T-helper 2 cell (primary cell): ENCODE results near the gene OSBPL5.

Source experiments
- DNase-seq, 5 experiments: peaks; one replicate each; pipeline versions ENCODE4 v3.0.0 to v3.0.0-alpha.2; 2012 to 2022

Gene OSBPL5

GRCh38 chr11:3096909-3097530 lies 68.1 kb downstream of the OSBPL5 start:
- DNase-seq, result no peak

DNA sequence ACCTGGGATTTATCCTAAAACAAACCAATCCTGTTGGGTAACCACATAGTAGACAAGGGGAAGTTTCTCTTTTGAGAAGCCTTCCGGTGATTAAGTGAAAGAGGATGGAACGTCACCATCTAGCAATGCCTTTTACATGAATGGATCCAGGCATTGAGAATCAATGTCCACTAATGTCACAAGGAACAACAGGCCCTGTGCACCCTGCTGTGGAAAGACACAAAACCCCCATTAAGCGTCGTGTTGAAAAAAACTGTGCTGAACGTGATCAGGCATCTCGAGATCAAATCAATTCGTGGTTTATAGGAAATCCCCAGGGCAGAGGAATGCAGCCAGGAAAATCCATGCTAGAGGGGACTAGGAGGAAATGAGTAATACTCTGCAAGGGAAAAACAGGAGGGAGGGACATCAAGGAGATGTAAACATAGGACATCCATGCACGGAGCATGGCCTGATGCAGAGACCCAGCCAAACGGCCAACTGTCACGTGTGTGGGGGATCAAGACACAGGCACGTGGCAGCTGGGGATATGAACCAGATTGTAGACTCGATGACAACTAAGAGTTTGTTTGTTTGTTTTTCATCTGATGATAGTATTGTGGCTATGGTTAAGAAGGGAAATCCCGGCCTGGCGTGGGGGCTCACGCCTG lies 69.3 kb downstream of the OSBPL5 start:
- no peak for DNase-seq

GRCh38 chr11:3094223-3094824 lies 70.8 kb downstream of the OSBPL5 start:
- DNase-seq, result no peak

- no peak for DNase-seq
Observed at GRCh38 chr11:3093281-3094191, 71.6 kb downstream of the OSBPL5 start.

DNA sequence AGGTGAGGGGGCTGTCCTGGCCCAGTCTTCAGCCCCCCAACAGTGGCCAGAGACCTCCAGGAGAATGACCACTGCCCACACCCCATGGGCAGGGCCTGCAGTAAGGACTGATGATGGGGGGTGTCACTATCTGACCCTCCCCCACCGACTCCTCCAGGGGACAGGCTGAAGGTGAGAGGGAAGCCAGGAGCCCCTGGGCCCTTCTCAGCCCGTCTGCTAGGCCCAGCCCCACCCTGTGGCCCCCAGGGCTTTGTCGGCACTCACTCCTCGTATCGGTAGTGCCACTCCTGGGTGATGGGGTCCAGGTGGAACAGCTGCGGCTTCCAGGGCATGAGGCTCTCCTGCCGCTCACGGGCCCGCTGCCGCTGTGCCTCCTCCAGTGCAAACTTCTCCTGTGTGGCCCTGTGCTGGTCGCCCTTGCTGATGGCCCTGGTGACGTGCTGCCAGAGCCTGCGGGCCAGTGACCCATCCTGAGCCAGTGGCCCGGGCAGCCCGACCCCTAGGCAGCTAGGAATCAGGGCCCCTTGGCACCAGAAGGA lies 72.4 kb downstream of the OSBPL5 start:
- no peak for DNase-seq

DNA sequence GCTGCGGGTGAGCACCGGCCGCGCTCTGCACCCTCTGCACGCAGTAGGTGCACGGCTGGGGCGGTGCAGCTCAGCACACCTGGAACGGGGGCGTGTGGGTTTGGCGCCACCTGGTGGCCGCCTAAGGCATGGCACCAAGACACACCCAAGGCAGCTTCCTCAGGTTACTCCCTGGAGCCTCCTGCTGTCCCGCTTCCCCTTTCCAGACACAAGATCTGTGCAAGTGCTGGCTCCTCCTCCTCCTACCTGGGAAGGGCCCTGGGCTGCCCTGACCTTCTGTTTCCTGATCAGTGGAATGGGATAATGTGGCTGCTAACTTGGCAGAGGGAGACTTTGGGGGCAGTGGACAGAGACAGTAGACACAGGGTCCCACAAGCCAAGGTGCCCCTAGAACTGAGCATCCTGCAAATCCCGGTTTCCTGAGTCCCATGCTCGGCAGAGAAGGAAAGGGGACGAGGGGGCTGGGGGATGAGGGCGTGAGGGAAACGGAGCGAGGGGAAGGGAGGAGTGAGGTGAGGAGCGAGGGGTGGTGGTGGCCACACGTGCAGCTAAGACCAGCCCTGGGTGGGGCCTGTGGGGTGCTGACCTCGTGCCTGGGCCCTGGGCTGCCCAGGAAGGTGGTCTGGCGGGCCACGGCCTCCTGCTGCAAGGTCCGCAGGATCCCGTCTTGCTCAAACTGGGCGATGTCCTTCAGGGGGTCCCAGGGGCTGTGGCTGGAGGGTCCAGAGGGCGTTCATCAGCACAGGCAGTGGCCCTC lies 73.1 kb downstream of the OSBPL5 start:
- peak; percentile 51 to 77 (median 60) for DNase-seq

DNA sequence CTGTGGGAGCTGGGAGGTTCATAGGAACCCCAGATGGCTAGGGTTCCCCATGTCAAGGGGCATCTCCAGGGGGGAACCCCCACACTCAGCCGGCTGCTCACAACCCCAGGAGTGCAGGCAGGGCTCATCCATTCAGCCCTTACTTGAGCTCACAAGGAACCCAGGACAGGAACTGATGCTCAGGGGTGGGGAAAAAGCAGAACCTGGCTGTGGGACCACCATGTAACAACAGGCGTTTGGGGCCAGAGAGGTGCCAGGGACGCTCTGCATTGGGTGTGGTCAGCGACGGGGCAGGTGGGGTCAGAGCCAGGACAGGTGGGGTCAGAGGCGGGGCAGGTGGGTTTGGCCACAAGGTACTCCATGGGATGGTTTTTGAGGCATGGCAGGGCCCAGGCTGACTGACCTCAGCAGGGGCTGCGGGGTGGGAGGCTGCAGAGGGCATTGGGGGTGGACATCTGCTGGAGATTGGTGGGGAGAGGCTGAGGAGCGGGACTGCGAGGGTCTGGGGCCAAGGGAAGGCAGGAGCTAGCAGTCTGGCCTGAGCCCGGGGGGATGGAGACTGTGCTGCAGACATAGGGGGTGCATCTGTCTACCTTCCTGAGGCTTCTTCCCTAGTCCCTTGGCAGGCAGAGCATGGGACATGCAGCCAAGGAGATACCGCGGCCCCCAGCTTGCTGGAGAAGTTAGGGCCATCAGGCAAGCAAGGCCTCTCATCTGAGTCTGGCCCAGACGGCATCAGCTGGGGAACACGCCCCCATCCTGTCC lies 73.8 kb downstream of the OSBPL5 start:
- DNase-seq, result no peak

- no peak for DNase-seq
Observed at GRCh38 chr11:3090096-3090901, 74.8 kb downstream of the OSBPL5 start.

DNA sequence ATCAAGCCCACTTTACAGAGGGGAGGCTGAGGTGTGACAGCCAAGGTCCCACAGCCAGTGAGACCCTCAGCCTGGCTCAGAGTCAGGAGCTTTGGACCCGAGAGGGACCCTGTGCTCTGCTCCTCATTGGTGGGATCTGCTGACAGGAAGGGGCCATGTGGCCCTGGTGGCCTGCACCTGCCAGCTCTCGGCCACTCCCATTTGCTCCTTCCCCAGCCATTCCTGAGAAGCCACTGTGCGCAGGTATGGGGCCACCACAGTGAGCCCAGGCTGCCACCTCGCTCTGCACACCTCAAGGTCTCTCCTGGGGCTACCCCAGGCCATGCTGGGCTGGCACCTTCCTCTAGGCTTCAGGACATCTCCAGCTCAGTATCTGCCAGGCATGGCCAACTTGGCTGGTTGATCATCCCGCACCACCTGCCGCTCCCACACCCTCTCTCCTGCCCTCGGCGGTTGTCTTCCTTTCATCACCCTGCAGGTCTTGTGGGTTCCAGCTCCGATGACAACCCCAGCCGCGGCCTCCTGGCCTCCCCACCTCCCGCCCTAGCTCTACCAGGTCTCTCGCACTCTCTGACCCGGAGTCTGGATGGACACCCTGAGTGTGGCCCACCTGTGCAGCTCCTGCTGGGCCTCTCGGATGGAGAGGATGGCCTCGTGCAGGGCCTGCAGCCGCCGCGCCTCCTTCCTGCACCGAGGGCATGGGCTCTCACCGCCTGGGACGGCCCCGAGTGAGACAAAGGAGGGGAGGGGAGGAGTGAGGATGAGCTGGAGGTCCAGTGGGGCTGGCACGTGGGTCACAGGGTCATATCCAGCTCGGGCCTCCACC lies 75.7 kb downstream of the OSBPL5 start:
- no peak for DNase-seq

DNA sequence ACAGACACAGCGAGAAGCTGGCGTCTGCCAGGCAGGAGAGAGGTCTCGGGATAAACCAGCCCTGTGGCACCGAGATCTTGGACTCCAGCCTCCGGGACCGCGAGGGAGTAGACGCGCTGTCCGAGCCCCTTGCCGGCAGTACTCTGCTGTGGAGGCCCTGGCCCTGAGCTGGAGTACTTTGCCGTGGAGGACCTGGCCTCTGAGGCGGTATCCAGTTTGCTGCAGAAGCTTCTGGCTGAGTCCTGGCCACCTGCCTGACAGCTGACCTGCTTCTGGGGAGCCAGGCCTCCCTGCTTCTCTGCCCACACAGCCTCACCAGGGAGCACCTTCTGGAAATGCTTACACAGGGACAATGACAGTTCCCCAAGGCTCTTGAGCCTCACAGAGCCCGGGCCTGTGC lies 76.3 kb downstream of the OSBPL5 start:
- DNase-seq, result no peak

GRCh38 chr11:3087821-3088800 lies 77.0 kb downstream of the OSBPL5 start:
- no peak for DNase-seq

GRCh38 chr11:3087373-3087772 lies 77.7 kb downstream of the OSBPL5 start:
- no peak for DNase-seq

DNA sequence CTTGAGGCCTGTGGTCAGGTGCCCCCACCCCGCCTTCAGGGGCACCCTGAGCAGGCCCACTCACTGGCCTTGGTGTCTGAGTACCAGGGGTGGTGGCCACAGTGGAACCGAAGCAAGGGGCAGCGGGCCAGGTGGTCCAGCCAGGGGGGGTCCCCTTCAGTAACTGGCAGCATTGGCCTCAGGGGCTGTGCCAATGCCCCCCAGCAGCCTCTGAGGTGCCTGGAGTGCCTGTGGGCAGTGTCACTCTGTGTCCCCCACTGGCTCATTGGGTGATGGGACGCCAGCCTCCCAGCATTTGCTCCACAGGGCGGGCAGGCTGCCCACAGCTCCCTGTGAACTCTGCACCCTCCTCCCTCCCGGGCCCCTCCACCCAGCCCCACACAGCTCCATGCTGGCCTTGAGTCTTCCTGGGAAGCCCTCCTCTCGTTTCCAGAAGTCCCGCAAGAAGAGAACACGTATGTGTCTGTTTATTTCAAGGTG lies 78.4 kb downstream of the OSBPL5 start:
- DNase-seq, result no peak

- DNase-seq, result no peak
Observed at GRCh38 chr11:3086114-3086513, 79.0 kb downstream of the OSBPL5 start.

DNA sequence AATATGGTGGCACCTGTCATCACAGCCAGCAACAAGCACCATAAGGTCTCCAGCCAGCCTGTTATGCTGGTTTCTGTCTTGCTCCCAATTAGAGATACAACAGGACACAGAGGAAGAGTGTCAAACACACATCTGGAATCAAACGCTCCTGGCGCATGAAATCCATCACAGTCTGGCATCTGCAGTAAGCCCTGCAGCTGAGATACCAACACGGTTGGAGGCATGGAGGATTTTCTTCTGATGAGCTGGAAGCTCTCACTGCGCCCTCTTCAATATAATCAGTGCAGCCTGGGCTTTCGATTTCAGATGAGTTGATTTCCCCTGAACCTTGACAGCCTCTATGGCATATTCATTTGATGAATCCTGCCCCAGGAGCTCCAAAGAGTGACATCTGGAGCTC lies 80.1 kb downstream of the OSBPL5 start:
- DNase-seq, result no peak

DNA sequence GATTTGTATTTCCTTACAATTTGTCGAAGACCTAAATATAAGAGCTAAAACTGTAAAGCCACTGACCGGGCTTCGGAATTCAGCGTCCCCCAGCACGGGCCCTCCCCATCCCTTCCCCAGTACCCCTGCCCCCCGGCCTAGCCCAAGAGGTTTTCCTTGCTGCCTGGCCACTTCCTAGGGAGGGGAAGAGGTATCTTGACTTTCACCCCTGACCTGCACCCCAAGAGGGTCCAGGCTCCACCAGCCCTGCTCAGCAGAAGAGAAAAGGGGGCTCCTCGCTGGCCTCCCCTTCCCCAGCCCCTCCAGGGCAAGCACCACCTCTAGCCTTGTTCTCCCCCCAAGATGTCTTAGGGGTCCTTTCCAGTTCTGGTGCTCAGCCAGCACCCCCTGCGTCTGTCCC lies 81.8 kb downstream of the OSBPL5 start:
- no peak for DNase-seq

- no peak for DNase-seq
Observed at GRCh38 chr11:3081386-3081751, 83.7 kb downstream of the OSBPL5 start.

DNA sequence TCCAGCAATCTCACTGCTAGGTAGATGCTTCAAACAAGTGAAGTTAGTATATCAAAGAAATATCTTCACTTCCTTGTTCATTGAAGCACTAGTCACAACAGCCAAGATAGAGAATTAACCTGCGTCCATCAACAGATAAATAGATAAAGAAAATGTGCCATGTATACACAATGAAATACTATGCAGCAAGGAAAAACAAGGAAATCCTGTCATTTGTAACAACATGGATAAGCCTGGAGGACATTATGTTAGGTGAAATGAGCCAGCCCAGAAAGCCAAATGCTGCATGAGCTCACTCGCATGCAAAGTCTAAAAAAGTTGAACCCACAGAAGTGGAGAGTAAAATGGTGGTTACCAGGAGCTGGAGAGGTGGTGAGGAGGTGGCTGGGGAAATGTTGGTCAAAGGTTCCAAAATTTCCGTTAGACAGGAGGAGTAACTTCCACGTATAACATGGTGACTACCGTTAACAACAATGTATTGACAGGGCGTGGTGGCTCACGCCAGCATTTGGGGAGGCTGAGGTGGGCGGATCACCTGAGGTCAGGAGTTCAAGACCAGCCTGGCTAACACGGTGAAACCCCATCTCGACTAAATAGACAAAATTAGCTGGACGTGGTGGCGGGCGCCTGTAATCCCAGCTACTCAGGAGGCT lies 84.3 kb downstream of the OSBPL5 start:
- no peak for DNase-seq
